RWPE1 (cell line): ENCODE results near the gene ZFAND3.
"Not testable (repeated sequence)": the region's sequence is repeated elsewhere in the genome, so short reads cannot be mapped to it uniquely, and the experiment has no call there.

ENCODE experiments used
- CTCF ChIA-PET: fragments of 350-600 bp; sonication (Branson Sonifier 250); formaldehyde crosslinking; extraction: SDS; loops from one replicate; lab custom pipeline; 2021; lab: Yijun Ruan, JAX
- POLR2A ChIA-PET: fragments of 400-600 bp; formaldehyde crosslinking; extraction: SDS; loops from one replicate; lab custom pipeline; 2020; ENCODE audit warnings: antibody characterized with exemption; ENCODE audit not compliant: low non-redundant PET; lab: Yijun Ruan, JAX
- DNase-seq: peaks from one replicate; pipeline ENCODE4 v3.0.0; 2012; ENCODE audit warnings: low spot score
- H3K27ac ChIP-seq: fragments of 450-650 bp; 2 replicates; pipeline ENCODE4 v1.5.1; 2017
- TF ChIP-seq, protein P1 (sequence below): fragments of 450-650 bp; conservative IDR thresholded peaks from 2 replicates; pipeline ENCODE4 v1.5.1; 2017; ENCODE audit warnings: low read depth, mild to moderate bottlenecking

ZFAND3 gene

GRCh38 chr6:37959061-37959460, 139.5 kb downstream of the ZFAND3 start:
- no peak overlapping the region for H3K27ac ChIP-seq
- DNase-seq: no peak
- CTCF ChIA-PET: no interaction called here
- POLR2A ChIA-PET: no interaction called here
- TF ChIP-seq, protein P1, sequence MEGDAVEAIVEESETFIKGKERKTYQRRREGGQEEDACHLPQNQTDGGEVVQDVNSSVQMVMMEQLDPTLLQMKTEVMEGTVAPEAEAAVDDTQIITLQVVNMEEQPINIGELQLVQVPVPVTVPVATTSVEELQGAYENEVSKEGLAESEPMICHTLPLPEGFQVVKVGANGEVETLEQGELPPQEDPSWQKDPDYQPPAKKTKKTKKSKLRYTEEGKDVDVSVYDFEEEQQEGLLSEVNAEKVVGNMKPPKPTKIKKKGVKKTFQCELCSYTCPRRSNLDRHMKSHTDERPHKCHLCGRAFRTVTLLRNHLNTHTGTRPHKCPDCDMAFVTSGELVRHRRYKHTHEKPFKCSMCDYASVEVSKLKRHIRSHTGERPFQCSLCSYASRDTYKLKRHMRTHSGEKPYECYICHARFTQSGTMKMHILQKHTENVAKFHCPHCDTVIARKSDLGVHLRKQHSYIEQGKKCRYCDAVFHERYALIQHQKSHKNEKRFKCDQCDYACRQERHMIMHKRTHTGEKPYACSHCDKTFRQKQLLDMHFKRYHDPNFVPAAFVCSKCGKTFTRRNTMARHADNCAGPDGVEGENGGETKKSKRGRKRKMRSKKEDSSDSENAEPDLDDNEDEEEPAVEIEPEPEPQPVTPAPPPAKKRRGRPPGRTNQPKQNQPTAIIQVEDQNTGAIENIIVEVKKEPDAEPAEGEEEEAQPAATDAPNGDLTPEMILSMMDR: no peak

GRCh38 chr6:37960139-37960935, 140.8 kb downstream of the ZFAND3 start:
- POLR2A ChIA-PET: no interaction called here
- CTCF ChIA-PET: interaction anchor here (0.6 kb wide), 1 partner anchor 144 kb away, joined by 3 read pairs; no protein-coding TSS in a partner anchor
- DNase-seq: no peak
- TF ChIP-seq, protein P1: no peak
- no peak overlapping the region for H3K27ac ChIP-seq

GRCh38 chr6:37962481-37963080, 143.1 kb downstream of the ZFAND3 start:
- POLR2A ChIA-PET: not testable (repeated sequence)

GRCh38 chr6:37965964-37966676, 146.6 kb downstream of the ZFAND3 start:
- CTCF ChIA-PET: no interaction called here
- H3K27ac ChIP-seq: no peak overlapping the region
- DNase-seq: peak; percentile 60
- TF ChIP-seq, protein P1: no peak
- POLR2A ChIA-PET: no interaction called here

More at GRCh38 chr6:37962481-37963080, 143.1 kb downstream of the ZFAND3 start:
- CTCF ChIA-PET: interaction anchor here (0.6 kb wide), 1 partner anchor 34 kb away, joined by 3 read pairs; no protein-coding TSS in a partner anchor
- not testable (repeated sequence) for H3K27ac ChIP-seq, DNase-seq

DNA sequence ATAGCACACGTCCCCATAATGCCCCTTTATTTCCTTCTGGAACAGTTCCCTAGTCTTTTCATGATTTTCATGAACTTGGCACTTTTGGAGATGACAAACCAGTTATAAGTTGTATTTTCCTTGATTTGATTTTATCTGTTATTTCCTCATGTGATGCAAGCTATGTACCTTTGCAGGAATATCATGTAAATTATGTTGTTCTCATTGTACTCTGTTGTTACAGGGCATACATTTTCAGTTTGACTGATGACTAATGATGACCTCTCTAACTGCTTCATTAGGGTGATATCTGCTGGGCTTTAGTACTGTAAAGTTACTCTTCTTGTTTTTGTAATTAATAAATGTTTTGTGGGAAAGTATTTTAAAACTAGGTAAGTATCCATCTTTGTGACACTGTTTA, 147.3 kb downstream of the ZFAND3 start:
- TF ChIP-seq, protein P1: no peak
- no peak overlapping the region for H3K27ac ChIP-seq
- peak; percentile 19 for DNase-seq
- CTCF ChIA-PET: no interaction called here
- POLR2A ChIA-PET: no interaction called here

GRCh38 chr6:37967651-37968050, 148.1 kb downstream of the ZFAND3 start:
- TF ChIP-seq, protein P1: no peak
- ChIA-PET POLR2A (no interaction called here), CTCF (no interaction called here)
- no peak for DNase-seq
- no peak overlapping the region for H3K27ac ChIP-seq
